Caco-2 (cell line): ENCODE data around the gene CAPN2. TPM values are rescaled to one million over a fixed set of nuclear protein-coding genes. Genes with fewer than 3 reads are reported as not detected.
"Not testable (repeated sequence)": the region's sequence is repeated elsewhere in the genome, so short reads cannot be mapped to it uniquely, and the experiment has no call there.

Experiments
- BruUV-seq: library from RNA; stranded (reverse); fragments of 400-500 nt; replicated peaks from 2 replicates; lab custom pipeline; 2021; lab: Mats Ljungman, UMichigan
- CTCF ChIA-PET: fragments of 300-600 bp; sonication (Branson Sonifier 250); formaldehyde crosslinking; loops from one replicate; lab custom pipeline; 2022; ENCODE audit warnings: antibody characterized with exemption; lab: Charles Lee
- POLR2A ChIA-PET: fragments of 300-600 bp; sonication (Branson Sonifier 250); formaldehyde crosslinking; loops from one replicate; lab custom pipeline; 2022; ENCODE audit warnings: antibody characterized with exemption; lab: Charles Lee
- DNase-seq, 2 experiments: peaks; one replicate each; pipeline versions ENCODE4 v3.0.0 to v3.0.0-alpha.2; 2020 to 2022
- H3K27me3 ChIP-seq: replicated peaks from 2 replicates; pipeline ENCODE4 v1.6.0; 2011; ENCODE audit warnings: low read length; ENCODE audit not compliant: control insufficient read depth, insufficient read depth
- H3K36me3 ChIP-seq: 2 replicates; pipeline ENCODE4 v1.5.1; 2011; ENCODE audit warnings: low read length; ENCODE audit not compliant: control insufficient read depth, insufficient read depth
- H3K4me1 ChIP-seq: fragments of 250-450 bp; sonication (Bioruptor Pico); 2 replicates; pipeline ENCODE4 v1.5.1; 2020; ENCODE audit warnings: mild to moderate bottlenecking
- H3K4me3 ChIP-seq: 2 replicates; pipeline ENCODE4 v1.5.1; 2011; ENCODE audit warnings: low read depth, mild to moderate bottlenecking, control low read depth, low read length
- H3K9me3 ChIP-seq: fragments of 250-450 bp; sonication (Bioruptor Pico); 2 replicates; pipeline ENCODE4 v1.5.1; 2020; ENCODE audit warnings: mild to moderate bottlenecking, moderate library complexity
- H3K27ac Mint-ChIP-seq: one replicate; pipeline ENCODE4 v1.8.0; 2022; ENCODE audit warnings: mixed read lengths; ENCODE audit not compliant: unreplicated experiment
- H3K27me3 Mint-ChIP-seq: one replicate; pipeline ENCODE4 v1.8.0; 2022; ENCODE audit warnings: mixed read lengths; ENCODE audit not compliant: insufficient read depth, unreplicated experiment
- H3K36me3 Mint-ChIP-seq: one replicate; pipeline ENCODE4 v1.8.0; 2022; ENCODE audit warnings: mild to moderate bottlenecking, mixed read lengths; ENCODE audit not compliant: insufficient read depth, unreplicated experiment
- H3K4me1 Mint-ChIP-seq: one replicate; pipeline ENCODE4 v1.8.0; 2022; ENCODE audit warnings: low read depth, mixed read lengths; ENCODE audit not compliant: unreplicated experiment
- H3K4me3 Mint-ChIP-seq: one replicate; pipeline ENCODE4 v1.8.0; 2022; ENCODE audit warnings: mild to moderate bottlenecking, moderate library complexity, mixed read lengths; ENCODE audit not compliant: unreplicated experiment
- H3K9me3 Mint-ChIP-seq: one replicate; pipeline ENCODE4 v1.8.0; 2022; ENCODE audit warnings: mixed read lengths; ENCODE audit not compliant: unreplicated experiment
- CTCF ChIP-seq, 2 experiments: fragments of 200-600 bp in 1 of 2; IDR thresholded peaks; 1 replicate in 1 of 2; 2 replicates in 1 of 2; pipeline versions ENCODE4 v1.5.1 to v1.8.0; 2011 to 2022; ENCODE audit warnings: antibody characterized with exemption in 1 of 2, control low read depth in 1 of 2, inconsistent platforms in 1 of 2, low read depth in 1 of 2, low read length in 1 of 2, mild to moderate bottlenecking in 1 of 2, moderate library complexity in 1 of 2; ENCODE audit not compliant: insufficient read depth in 1 of 2, severe bottlenecking in 1 of 2, unreplicated experiment in 1 of 2
- intact Hi-C: fragments of 100-400 bp; cut with micrococcal nuclease; formaldehyde crosslinking; loops from one replicate; pipeline ENCODE4 v1.10.0; 2022; ENCODE audit not compliant: unreplicated experiment
- total RNA-seq: library from RNA; stranded (reverse); gene quantifications from 2 replicates; pipeline ENCODE4 v1.2.3, GENCODE V29; 2022

Gene CAPN2
- total RNA-seq, 1 experiment from 2014 or later, result 157 TPM

- intact Hi-C loops, result no loop called here
- ChIA-PET CTCF (no interaction called here), POLR2A (no interaction called here)
- Histone ChIP-seq H3K27me3 (no peaks in the 10 kb centered on the region), H3K36me3 (peaks cover 2% of the 10 kb centered on the region), H3K9me3 (no peaks in the 10 kb centered on the region), H3K4me3 (no peak overlapping the region), H3K4me1 (no peaks in the 10 kb centered on the region)
- no peak overlapping the region for H3K4me3 Mint-ChIP-seq
- H3K27me3 Mint-ChIP-seq, result no peaks in the 10 kb centered on the region
- DNase-seq, result no peak
- TF ChIP-seq CTCF (IDR thresholded peaks at IDR 0.05; ENCODE audit: insufficient read depth in 1 of 2, low read depth in 1 of 2, low read length in 1 of 2, severe bottlenecking in 1 of 2, unreplicated experiment in 1 of 2), result no peak
- BruUV-seq, result no TSS peak
- no peaks in the 10 kb centered on the region for H3K9me3 Mint-ChIP-seq
- no peak overlapping the region for H3K27ac Mint-ChIP-seq
- H3K36me3 Mint-ChIP-seq, result peaks cover 75% of the 10 kb centered on the region
- H3K4me1 Mint-ChIP-seq, result no peaks in the 10 kb centered on the region
Observed at GRCh38 chr1:223803211-223803610, 90.9 kb downstream of the CAPN2 start.

- H3K4me3 Mint-ChIP-seq, DNase-seq, intact Hi-C loops, H3K27me3 Mint-ChIP-seq, H3K9me3 ChIP-seq, H3K36me3 ChIP-seq, BruUV-seq, H3K4me1 ChIP-seq, H3K4me3 ChIP-seq, H3K4me1 Mint-ChIP-seq, H3K27me3 ChIP-seq, H3K9me3 Mint-ChIP-seq, CTCF ChIA-PET, H3K27ac Mint-ChIP-seq: not testable (repeated sequence)
- POLR2A ChIA-PET, result interaction anchor here (0.5 kb wide), 1 partner anchor 34 kb away, joined by 3 read pairs; no protein-coding TSS in a partner anchor
- H3K36me3 Mint-ChIP-seq, result peaks cover 69% of the 10 kb centered on the region
Observed at GRCh38 chr1:223809905-223810304, 97.6 kb downstream of the CAPN2 start.

- Histone ChIP-seq H3K36me3 (peaks cover 1% of the 10 kb centered on the region; the same call in 1 of the 2 replicates), H3K27me3 (no peaks in the 10 kb centered on the region), H3K4me1 (peaks cover 9% of the 10 kb centered on the region), H3K9me3 (no peaks in the 10 kb centered on the region), H3K4me3 (no peak overlapping the region)
- POLR2A ChIA-PET, result no interaction called here
- Mint-ChIP-seq H3K27me3 (no peaks in the 10 kb centered on the region), H3K4me1 (peaks cover 8% of the 10 kb centered on the region), H3K4me3 (no peak overlapping the region), H3K27ac (no peak overlapping the region), H3K9me3 (no peaks in the 10 kb centered on the region), H3K36me3 (peaks cover 76% of the 10 kb centered on the region)
- DNase-seq, result no peak
- CTCF ChIA-PET, result no interaction called here
- TF ChIP-seq CTCF (IDR thresholded peaks at IDR 0.05; ENCODE audit: insufficient read depth in 1 of 2, low read depth in 1 of 2, low read length in 1 of 2, severe bottlenecking in 1 of 2, unreplicated experiment in 1 of 2), result no peak
- intact Hi-C loops, result no loop called here
- no TSS peak for BruUV-seq
Observed at GRCh38 chr1:223810586-223810985, 98.2 kb downstream of the CAPN2 start.
